Stimulated activated CD4-positive, alpha-beta T cell treated with anti-CD3 and anti-CD28 coated beads, Interleukin-1b, Interleukin-23, amount 100 ng/mL, for 1 hour (primary cell): Measurements from ENCODE around the gene ITSN1.

Source experiments
- DNase-seq, 2 donors: peaks; one replicate each; pipeline ENCODE4 v3.0.0-alpha.2; 2020; ENCODE audit warnings: low read depth in 2 of 2

ITSN1 gene

GRCh38 chr21:33931052-33931798 is 288.9 kb downstream of the ITSN1 start:
- DNase-seq = peak in 1 of 2 donors; percentile 57

DNA sequence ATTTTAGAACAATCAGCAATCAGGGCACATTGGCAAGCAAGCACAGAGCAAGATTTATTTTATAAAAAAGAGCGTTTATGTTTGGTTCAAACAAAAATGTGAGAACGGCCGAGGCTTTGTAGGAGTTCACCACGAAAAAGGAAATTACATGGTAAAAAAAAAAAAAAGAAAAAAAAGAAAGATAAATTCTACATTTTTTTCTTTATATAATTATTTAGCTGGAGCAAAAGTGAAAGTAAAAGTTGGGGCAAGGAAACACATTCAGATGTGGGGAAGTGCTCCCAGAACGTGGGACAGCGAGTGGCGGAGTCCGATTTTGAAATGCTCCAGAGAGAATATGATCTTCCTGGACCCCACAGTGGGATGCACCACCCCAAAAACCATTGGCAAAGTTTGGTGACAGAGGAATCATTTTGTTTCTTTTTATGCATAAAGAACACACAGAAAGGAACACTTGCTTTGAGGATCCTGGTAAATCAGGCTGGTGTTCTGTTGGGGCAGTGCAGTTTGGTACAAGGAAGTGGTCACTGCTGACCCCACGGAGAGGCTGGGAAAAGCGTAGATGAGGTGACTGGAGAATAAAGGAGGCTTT is 289.6 kb downstream of the ITSN1 start:
- DNase-seq = no peak

GRCh38 chr21:33932731-33933130 is 290.4 kb downstream of the ITSN1 start:
- DNase-seq = no peak

DNA sequence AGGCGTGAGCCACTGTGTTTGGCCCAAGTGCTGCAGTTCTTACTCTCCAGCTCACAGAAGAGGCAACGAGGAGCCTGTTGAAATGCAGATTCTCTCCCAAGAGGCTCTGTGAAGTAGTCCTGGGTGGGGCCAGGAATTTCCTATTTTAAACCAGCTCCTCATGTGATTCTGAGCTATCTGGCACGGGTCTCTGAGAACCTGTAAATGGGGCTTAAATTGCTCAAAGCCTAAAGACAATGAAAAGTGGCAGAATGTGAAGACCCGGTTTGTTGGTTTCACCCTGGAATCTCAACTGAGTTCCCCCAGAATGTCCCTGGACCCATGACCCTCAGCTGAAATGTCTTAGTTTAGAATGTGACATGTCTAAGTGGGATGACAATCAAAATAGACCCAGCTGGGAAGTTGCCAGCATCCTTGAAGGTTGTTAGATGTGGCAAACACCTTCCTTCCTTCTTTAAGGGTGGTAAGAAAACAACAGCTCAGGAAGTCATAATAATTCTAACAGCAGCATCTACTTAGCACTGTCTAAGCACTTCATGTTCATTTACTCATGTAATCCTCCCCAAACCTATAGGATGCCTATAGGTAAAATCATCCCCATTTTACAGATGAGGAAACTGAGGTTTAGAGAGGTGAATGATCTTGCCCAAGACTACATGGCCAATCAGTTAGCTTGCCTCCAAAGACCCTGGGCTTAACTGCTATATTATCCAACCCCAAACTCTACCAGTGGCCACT is 294.2 kb downstream of the ITSN1 start:
- DNase-seq = no peak

DNA sequence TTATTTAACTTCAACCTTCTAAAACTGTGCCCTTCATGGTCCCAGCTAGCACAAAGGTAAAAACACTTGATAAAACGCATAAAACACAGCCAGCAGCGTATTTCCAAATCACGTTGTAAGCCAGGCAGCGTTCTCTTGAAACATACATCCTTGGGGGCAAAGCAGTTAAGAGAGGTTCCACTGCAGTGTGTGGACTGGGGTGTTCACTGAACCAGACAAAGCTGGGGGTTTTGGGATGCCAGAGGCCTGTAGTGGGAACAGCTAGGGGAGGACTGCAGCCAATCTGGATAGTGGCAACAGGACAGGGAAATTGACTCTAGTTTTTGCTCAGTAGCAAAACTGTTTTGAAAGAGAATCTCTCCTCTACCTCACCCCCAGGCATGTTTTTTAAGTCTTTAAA is 294.8 kb downstream of the ITSN1 start:
- DNase-seq = no peak

DNA sequence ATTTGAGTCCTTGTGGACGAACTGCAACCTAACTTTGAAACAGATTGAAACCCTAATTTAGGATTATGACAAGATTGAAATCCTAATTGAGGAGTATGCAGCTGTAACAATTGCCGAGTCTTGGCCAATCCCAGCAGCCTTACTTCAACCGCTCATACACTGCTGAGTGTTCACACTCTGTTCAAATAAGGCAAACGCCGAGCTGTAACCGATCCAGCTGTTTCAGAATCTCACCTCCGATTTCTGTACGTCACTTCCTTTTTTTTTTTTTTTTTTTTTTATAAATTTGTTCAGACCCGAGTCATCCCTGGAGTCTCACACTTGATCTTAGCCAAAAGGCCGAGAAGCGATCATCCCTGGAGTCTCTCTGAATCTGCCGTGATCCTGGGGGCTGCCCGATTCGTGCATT is 295.6 kb downstream of the ITSN1 start:
- DNase-seq = no peak

GRCh38 chr21:33938381-33938780 is 296.1 kb downstream of the ITSN1 start:
- DNase-seq = no peak

DNA sequence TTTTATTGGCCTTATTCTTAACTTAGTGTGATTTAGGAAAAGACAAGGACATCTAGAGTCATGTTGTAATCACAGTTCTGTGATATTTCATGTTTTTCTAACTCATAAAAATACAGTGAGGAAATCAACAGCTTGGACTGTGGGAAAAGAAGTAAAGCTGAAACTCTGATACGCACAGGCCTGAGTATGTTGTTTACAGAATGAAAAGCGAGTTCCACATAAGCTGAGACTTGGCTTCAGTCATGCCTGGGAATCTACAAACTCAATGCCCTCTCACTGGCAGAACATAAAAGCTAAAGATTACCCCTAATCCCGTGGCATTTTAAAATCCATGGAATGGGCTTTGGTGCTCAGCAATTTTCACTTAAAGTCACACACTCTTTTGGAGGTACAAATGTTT is 296.9 kb downstream of the ITSN1 start:
- DNase-seq = no peak

DNA sequence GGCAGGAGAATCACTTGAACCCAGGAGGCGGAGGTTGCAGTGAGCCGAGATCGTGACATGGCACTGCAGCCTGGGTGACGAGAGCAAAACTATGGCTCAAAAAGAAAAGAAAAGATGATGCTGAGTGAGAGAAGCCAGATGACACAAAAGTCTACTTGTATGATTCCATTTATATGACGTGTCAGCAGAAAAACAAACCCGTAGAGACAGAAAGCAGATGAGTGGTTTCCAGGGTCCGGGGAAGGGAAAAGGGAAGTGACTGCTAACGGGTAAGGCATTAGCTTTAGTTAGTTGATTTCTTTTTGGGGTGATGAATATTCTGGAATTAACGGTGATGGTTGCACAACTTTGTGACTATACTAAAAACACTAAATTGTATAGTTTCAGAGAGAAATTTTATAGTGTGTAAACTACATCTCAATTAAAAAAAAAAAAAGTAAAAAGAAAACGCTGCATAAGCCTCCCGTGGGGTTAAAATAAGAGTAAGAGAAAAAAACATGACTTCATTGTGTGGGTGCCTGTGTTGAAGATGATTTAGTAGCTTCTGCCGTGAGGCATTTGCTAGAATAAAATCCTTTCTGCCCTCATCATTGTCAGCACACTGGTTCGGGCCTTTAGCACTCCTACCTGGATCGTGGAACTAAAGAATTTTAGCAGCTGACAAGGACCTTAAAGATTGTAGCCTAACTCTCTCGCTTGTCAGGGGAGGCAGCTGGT is 298.0 kb downstream of the ITSN1 start:
- DNase-seq = no peak

- no peak for DNase-seq
These were observed 298.6 kb downstream of the ITSN1 start for GRCh38 chr21:33940881-33941245.

DNA sequence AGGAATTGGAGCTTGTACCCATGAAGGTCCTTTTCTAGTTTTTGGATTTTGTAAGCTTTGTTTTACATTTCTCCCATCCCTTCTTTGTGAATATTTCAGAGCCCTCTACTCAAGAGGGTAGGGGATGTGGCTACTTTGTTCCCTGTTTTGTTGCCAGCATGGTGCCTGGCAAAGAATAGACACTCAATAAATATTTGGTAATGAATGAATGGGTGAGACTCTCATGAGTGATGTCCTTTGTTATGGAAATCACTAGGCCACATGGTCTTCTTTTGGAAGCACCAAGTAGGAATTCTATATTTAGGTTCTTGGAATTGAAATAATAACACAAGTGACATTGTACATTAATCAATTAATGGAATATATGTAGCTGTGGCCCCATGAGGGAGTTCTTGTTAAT is 300.1 kb downstream of the ITSN1 start:
- DNase-seq = no peak

- DNase-seq = no peak
These were observed 301.0 kb downstream of the ITSN1 start for GRCh38 chr21:33943293-33943692.

DNA sequence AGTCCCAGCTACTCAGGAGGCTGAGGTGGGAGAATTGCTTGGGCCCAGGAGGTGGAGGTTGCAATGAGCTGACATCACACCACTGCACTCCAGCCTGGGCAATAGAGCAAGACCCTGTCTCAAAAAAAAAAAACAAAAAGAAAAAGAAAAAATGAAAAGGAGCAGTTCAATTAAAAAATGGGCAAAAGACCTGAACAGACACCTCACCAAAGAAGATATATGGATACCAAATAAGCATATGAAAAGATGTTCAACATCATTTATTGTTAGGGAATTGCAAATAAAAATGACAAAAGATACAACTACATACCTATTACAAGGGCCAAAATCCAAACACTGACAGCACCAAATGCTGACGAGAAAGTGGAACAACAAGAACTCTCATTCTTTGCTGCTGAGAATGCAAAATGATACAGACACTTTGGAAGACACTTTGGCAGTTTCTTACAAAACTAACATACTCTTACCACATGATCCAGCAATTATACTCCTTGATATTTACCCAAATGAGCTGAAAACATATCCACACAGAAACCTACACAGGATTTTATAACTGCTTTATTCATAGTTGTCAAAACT is 302.0 kb downstream of the ITSN1 start:
- no peak for DNase-seq

DNA sequence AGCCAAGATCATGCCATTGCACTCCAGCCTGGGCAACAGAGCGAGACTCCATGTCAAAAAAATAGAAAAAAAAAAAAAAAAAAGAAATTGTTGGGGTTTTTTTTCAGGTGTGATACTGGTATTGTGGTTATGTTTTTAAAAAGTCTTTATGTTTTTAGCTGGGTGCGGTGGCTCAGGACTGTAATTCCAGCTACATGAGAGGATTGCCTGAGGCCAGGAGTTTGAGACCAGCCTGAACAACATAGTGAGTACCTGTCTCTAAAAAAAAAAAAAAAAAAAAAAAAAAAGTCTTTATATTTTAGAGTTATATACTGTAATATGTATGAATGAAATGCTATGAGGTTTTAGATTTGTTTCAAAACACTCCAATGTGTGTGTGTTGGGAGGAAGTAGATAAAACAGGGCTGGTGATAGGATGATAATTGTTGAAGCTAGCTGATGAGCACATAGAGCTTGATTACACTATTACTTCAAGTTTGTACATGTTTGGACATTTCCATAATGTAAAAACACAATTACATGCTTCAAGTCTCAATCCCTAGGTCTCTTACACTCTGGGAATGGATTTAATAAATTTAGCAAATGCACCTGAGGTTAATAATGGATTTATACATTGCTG is 303.5 kb downstream of the ITSN1 start:
- DNase-seq = no peak

- DNase-seq = peak; percentile 56 to 69
These were observed 305.3 kb downstream of the ITSN1 start for GRCh38 chr21:33947451-33948095.

- peak in 1 of 2 donors; percentile 61 for DNase-seq
These were observed 306.0 kb downstream of the ITSN1 start for GRCh38 chr21:33948096-33948950.

GRCh38 chr21:33948951-33949444 is 306.7 kb downstream of the ITSN1 start:
- DNase-seq = no peak
